ENCODE results near the gene COQ3.

Gene COQ3, protein sequence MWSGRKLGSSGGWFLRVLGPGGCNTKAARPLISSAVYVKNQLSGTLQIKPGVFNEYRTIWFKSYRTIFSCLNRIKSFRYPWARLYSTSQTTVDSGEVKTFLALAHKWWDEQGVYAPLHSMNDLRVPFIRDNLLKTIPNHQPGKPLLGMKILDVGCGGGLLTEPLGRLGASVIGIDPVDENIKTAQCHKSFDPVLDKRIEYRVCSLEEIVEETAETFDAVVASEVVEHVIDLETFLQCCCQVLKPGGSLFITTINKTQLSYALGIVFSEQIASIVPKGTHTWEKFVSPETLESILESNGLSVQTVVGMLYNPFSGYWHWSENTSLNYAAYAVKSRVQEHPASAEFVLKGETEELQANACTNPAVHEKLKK

DNA sequence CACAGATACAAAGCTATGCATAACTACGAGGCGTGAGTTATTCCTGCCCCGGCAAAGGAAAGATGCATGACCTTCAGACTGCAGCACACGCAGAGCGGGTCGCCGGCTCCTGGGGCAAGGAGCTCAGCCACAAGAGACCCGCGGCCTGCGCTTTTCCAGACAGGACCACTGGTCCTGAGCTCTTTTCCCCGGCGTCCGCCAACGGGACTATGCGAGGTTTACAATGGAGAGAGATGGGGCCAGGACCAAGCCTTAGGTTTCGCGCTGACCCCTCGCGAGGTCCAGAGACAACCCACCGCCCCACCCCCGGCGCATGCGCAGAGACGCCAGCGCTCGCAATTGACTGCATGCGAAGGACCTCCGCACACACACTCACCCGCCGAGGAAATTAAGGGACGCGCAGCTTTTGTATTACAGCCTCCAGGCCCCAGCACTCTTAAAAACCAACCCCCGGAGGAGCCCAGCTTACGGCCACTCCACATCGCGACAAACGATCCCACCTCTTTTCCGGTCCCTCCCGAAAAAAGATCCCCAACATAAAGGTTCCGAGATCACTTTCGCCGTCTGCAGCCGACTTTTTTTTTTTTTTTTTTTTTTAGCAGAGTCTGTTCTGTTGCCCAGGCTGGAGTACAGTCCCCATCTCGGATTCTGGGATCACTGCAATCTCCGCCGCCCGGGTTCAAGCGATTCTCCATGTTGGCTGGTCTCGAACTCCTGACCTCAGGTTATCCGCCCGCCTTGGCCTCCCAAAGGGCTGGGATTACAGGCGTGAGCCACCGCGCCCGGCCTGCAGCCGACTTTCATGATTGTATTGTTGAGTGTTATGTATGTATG lies at the start of gene COQ3:
TSS of gene COQ3 (minus strand) at position 498 of the 834 bp plus-strand sequence. CDS start at position 482, 16 bp downstream.
- peak; percentile 70 for DNase-seq

DNA sequence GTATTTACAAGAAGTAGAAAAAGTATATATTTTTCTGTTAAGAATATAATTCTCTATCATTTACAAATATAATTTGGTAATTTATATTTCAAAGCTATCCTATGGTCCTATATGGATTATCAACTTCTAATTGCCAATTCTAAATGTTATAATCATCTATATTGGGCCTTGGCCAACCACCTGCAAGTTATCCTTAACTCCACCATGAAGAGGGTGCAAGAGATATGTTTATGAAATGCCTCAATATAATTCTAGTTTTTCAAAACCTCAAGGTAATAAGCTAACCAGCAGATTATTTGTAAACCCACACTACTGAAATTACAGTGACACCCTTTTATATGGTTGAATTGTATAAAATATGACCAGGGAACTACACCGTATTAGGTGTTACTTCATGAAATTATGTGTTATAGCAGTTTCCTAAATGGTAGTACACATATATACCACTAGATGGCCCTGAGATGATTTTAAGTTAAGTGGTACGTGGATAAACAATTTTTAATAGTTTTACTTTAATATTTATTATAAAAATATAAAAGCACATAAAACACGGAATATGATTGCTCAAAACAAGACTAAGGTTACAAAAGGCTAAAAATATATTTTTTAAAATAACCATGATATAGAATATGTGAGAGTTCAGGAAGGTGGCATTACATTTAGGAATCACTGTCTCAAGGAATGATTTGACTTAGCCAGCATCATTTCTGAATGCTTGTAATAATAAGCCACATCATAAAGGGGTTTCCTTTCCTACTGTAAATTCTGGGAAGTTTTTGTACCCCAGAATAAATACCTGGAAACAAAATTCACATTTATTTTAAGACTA lies 40.9 kb upstream of the COQ3 start:
- DNase-seq = no peak

DNA sequence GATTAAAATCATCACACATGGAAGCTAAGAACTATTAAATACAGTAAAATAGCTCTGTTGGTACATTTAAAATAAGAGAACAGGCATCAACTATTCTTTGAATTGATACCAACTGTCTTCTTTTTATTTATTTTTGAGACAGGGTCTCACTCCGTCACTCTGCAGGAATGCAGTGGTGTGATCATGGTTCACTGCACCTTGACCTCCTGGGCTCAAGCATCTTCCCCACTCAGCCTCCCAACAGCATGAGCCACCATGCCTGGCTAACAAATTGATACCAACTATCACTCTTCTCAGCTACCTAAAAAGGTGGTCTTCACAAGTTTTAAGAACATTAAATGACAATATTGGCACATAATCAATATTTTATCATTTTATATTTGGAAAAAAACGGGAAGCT lies 38.9 kb upstream of the COQ3 start:
- DNase-seq = no peak

DNA sequence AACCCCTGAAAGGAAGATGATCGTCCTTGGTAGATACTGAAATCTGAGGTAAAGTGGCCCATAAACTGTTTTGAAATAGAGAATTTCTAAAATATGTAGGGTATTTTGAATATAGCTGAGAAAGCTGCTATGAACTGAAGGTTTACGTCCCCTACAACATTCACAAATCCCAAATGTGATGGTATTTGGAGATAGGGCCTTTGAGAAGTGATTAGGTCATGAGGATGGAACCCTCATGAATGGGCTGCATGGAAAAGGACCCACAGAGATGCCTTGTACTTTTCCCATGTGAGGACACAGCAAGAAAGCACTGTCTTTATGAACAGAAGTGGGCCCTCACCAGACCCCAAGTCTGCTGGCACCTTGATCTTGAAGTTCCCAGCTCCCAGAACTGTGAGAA lies 37.9 kb upstream of the COQ3 start:
- no peak for DNase-seq

DNA sequence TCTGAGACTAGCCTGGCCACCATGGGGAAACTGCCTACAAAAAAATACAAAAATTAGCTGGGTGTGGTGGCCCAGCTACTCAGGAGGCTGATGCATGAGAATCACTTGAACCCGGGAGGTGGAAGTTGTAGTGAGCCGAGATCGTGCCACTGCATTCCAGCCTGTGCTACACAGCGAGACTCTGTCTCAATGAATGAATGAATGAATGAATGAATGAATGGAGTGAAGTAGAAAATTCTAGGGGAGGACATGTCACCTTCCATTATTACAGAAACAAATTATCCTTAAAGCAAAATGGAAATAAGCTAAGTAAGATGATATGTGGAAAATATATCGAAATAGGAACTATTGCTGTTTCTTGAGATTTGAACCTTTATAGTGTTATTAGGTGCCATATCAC lies 34.0 kb upstream of the COQ3 start:
- DNase-seq = no peak

DNA sequence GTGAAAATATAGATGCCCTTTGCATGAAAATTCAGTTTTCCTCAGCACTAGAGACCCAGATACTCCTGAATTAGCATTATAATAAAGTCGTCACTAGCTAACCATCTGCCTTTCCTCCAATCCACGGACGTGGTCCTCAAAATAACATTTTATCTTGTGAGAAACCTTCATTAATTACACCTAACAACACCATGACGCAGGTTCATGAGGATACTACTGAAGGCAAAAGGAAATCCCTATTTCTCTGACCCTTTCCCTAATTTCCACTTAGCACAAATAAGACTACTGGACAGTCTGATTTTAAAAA lies 32.4 kb upstream of the COQ3 start:
- DNase-seq = no peak

DNA sequence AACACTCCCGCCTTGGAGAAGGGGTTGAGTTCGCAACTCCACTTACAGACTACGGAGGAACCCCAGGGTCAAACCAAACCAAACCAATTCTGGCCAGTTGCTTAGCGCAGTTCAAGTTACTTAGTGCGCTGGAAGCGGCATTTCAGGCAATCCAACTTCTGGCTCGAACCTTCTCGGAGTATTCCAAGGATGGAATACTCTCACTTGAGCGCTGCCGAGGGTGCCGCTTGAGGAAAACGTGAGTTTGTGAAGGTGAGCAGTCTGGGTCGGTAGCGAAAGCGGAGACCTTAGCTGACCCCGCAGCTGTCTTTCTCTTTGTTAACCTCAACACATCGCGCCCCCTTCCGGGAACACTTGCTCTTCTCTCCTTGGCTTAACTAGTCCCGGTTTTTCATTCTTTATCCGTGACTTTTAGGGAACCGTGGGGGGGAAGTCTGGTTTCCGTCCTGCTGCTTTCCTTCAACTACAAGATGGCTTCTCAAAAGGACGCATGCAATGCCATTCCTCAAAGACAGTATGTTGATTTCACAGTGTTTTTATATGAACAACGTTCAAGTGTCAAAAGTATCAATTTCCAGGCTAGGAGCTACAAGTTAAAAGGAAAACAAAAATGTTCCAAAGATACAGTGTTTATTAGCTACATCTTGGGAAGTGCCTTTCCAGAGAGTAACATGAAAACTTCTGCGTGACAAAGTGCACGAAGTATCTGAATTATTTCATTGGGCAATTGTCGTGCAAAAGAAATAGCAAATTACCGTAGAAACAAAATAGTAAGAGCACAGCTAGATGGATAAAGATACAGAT lies 31.9 kb upstream of the COQ3 start:
- DNase-seq = peak; percentile 64

DNA sequence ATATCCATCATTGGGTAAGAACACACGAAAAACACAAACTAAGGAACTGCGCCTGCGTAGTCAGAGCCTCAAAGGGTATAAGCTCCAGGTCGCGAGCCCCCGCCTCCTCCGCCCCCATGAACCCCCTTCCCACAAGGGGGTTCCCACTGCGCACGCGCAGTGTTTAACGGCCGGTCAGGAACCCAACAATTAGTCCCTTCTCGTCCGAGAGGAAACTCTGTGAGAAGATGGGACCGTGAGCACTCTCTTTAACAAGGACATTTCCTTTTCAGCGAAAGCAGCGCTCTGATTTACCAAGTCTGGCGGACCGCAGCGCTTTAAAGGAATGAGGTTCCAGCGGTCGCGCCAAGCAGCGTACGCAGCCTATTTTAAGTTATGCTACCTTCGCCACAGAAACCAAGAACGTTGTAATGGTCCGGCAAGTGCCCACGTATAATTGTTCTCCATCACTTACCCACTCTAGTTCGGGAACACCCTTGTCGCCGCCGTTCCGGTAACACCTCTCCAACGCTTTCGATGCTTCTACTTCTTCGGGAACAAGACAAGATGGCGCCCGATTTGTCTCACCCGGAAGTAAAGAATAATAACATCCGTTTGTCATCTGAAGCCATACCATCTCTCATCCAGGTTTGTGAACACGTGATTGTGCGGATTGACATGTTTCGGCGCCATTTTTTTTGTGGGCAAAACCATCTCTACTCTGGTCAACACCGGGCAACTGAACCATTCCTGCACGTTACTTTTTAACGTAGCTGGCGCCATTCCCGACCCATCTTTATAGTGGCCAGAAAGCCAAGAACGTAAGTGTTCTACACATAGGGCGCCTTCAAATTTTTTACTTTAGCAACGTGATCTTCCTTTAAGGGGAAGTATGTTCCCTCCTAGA lies 31.0 kb upstream of the COQ3 start, which contains the start of gene PNISR:
TSS of gene PNISR (minus strand) at position 548 of the 886 bp plus-strand sequence. CDS start 10,649 bp downstream, outside the sequence.
- DNase-seq = peak; percentile 82

DNA sequence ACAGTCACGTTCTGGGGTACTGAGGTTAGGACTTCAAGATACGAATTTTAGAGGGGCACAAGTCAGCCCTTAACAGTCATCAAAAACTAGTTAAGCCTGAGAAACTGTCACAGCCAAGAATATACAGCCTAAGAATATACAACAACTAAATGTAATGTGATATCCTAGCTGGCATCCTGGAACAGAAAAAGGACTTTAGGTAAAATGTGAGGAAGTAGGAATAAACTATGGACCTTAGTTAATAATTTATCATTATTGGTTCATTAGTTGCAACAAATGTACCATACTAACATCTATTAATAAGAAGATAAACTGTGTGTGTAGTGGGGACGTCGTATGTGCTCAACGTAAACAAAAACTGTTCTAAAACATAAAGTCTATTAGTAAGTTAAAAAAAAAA lies 30.0 kb upstream of the COQ3 start:
- DNase-seq = no peak

DNA sequence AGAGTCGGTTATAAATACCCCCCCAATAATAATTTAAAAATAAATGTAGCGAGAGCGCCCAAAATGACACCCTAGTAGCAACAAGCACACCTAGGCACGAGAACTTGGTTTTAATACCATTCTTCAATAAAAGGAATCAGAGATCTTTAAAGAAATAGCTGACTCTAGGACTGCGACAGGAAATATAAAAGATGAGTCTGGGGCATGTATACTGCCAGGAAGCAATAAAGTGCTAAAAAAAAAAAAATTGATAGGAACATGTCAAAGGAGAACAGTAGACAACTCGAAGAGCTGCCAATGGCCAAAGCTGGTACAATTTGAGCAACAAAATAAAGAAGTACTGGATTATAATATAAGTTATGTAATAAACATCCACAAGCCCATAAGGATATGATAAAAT lies 28.9 kb upstream of the COQ3 start:
- DNase-seq = no peak

DNA sequence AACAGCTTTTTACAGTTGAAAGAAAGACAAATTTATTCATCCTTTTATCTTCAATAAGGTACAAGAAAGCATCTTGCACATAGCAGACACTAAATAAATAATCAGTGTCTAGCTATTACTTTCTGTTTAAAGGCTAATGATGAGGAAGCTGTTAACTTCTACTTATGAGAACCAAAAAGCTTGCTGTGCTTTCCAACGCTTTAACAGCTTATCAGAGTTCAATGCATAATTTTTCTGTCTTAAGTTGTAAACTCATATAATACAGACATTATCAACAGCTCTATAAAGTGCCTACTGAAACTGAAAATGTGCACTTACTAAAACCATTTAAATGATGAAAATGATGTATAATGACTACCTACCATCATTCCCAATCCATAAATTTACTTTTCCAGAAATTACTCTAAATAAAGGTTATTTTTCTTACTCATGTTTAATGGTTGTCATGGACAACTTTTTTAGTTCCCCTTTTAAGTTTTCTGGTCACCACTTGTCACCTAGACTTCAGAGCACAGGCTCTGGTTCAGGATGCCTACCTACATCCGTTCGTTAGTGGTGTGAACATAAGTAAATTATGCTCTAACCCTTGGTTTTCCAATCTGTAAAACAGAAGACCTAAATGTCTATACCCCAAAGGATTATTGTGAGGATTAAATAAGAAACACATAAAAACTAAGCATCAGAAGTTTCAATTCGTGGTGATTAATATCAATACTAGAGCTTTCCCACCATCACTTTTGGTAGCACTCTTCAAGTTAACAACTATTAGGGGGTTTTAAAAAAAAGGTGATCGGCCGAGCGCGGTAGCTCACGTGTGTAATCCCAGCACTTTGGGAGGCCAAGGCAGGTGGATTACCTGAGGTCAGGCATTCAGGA lies 23.1 kb upstream of the COQ3 start:
- DNase-seq = no peak

DNA sequence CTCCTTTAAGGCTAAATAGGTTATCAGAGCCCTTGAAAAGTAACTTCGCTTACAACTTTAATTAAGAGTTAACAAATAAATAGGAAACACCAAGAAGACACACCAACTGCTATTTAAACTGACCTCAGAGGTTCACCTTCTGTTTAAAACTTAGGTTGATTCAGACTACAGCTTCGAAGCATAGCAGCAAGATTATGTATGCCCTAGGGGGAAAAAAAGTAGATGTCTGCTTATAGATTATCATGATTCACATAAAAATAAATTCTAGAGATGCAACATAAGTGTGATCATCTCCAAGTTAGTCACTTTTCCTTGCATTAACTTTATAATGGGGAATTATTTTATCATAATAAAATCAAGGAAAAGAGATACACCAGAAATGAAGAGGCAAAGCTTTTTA lies 22.2 kb upstream of the COQ3 start:
- no peak for DNase-seq

DNA sequence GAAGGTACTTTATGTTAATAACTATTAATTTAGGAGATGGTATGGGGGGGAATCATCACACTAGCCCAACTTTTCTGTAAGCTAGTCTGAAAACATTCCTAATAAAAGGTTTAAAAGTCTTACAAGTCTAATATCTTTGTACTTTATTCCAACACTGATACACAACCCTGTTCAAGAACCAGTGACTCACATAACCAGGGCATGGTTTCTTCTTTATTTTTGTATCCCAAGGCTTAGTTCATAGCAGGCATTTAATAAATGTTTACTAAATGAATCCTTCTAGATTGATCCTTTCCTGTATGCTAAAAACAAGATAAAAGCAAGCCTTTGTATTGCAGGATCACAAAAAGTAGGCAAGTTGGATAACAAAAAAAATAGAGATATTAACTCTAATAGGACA lies 21.5 kb upstream of the COQ3 start:
- DNase-seq = no peak

DNA sequence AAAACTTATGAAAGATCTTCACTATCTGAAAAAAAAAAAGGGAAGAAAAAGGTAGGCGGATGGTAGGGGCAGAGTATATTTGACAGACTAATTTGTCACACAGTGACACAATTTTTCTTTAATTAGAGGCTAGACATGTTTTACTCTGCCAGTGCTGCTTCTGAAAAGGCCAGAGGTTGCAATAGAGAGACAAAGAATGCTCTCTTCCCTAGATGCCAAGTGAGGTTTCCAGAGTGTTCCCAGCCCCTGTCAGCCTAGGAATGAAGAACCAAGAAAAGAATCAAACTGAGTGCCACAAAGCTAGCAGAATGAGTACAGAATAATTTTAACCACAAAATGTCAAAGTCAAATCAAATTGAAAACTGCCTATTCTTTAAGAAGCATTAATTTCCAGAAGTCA lies 18.1 kb upstream of the COQ3 start:
- no peak for DNase-seq

DNA sequence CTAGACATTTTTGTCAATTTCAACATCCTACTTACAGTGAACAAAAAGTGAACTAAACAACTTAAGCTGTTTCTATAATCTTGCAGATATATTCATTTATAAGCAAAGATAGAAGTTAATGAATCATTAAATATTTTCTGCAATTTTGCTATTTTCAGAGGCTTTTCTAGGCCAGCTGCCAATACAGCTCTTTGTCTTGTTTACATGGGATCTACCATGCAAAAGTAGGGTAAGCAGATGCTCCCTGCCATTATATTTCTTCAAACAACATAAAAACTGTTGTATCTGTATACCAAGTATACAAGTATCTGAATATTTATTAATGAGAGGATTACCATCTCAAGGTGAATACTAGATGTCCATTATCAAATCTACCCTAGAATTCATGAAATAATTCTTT lies 15.7 kb upstream of the COQ3 start:
- no peak for DNase-seq

DNA sequence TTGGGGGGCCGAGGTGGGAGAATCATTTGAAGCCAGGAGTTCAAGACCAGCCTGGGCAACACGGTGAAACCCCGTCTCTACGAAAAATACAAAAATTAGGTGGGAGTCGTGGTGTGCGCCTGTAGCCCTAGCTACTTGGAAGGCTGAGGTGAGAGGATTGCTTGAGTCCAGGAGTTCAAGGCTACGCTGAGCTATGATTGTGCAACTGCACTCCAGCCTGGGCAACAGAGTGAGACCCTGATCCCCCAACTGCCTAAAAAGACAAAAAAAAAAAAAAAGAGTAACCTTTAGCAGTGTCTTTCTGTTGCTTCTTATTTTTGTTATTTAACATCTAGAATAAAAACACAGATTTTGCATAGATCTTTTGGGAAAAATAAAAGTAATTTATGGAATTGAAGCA lies 13.1 kb upstream of the COQ3 start:
- DNase-seq = no peak

DNA sequence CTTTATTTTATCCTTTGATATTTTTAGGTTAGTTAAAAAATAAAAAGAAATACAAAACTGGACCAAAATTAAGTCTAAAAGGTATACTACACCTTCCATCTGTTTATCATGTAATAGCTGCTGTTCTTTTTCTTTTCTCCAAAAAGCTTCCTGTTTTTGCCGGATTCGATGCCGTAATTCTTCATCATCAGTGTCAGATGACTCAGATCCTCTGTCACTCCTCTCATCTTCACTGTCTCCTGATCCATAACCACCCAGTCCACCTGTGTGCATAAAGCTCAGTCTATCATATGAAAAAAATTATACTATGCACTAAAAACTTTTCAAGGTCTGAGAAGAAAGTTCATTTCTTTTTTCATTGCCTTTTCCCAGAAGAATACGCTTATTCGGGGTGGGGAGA lies 8.5 kb upstream of the COQ3 start:
- no peak for DNase-seq

DNA sequence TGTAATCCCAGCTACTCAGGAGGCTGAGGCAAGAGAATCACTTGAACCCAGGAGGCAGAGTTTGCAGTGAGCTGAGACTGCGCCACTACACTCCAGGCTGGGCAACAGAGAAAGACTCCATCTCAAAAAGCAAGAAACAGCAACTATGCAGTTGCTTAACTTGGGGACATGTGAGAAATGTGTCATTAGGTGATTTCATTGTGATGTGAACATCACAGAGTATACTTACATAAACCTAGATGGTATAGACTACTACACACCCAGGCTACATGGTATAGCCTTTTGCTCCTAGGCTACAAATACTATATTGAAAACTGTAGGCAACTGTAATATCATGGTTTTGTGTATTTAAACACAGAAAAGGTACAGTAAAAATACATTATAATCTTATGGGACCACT lies 3.3 kb upstream of the COQ3 start:
- no peak for DNase-seq

DNA sequence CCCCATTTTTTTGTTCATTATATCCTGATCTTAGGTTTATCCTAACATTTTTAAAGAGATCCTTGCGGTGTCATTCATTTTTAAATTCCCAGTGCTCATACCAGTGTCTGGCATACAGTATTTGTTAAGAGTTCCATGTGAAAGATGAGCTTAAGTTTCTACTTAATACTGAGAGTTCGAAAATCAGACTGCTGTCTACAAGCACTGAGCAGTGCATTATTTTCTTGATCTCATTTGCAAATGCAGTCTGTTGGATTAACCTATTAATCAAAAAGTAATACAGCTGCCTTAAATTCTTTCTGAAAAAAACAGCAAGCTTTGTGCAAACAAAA lies 663 bp downstream of the COQ3 start:
- no peak for DNase-seq

DNA sequence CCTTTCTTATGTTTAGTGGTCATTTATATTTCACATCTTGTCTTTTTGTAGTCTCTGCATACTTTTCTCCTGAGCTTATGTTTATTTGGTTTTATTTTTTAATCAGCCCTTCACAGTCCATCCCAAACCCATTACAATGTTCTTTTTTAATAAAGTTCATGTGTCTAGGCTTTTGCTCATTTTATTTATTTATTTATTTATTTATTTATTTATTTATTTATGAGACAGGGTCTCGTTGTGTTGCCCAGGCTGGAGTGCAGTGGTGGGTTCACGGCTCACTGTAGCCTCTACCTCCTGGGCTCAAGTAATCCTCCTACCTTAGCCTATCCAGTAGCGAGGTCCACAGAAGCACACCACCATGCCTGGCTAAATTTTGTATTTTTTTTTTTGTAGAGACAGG lies 3.1 kb downstream of the COQ3 start:
- DNase-seq = no peak

DNA sequence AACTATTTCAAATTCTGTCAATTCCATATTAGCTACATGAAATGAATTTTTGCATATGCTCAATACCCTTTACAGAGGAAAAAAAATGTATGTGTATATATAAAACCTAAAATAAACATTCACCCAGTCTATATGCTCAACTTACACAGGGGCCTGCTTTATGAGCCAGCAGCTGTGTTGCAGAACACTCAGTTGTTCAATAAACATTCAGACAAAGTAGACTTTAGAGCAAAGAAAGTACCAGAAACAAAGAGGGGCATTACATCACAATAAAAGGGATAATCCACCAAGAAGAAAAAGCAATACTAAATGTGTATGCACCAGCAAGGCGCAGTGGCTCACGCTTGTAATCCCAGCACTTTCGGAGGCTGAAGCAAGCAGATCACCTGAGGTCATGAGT lies 9.5 kb downstream of the COQ3 start:
- no peak for DNase-seq
